ENCODE results near the gene DYSF.

Gene DYSF

DNA sequence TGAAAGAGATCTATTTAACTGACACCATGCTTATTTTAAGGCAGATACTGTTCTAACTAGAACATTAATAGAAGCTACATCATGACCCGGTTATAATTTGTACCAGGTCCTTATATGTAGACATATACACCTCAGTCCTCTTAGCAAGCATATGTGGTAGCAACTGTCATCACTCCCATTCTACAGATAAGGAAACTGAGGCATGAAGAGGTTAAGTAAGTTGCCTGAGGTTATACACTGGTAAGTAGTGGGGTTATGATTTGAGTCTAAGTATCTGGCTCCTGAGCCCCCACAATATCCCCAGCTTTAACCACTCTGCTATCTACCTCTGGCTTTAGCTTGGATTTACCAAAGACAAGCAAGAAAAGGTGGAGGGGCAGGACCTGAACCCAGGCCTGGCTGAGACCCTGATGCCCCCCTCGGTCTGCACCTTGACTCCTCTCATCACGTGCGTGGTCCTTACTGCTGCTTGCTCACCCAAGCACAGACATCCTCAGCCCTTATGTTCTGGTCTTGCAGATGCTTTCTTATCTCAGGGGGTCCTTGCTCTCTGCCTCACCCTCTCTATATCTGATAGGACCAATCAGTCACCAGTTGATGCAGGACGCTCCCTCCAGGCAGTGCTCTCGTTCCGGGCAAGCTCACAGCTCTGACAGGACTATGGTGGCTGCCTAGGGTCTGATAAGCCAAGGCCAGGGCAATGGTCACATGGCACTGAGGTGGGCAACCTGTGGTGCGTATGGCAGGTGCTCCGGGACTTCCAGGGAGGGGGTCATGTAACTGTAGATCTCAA, 4.0 kb downstream of the DYSF start:
- no peak for DNase-seq

DNA sequence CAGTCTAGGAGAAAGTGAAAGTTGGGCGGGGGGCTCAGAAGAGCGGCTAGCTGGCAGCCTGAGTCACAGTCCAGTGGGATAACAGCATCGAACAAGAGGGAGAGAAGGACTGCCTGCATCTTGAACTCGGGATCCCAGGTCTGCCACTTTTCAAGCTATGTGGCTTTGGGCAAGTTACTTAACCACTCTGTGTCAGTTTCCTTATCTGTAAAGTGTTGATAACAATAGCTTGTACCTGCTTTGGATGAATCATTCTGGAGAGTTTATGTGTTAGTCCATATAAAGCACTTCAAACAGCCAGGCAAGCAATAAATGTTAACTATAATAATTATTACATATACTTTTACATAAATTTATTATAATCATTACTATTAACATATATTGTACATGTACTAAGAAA, 4.6 kb downstream of the DYSF start:
- DNase-seq, result no peak

DNA sequence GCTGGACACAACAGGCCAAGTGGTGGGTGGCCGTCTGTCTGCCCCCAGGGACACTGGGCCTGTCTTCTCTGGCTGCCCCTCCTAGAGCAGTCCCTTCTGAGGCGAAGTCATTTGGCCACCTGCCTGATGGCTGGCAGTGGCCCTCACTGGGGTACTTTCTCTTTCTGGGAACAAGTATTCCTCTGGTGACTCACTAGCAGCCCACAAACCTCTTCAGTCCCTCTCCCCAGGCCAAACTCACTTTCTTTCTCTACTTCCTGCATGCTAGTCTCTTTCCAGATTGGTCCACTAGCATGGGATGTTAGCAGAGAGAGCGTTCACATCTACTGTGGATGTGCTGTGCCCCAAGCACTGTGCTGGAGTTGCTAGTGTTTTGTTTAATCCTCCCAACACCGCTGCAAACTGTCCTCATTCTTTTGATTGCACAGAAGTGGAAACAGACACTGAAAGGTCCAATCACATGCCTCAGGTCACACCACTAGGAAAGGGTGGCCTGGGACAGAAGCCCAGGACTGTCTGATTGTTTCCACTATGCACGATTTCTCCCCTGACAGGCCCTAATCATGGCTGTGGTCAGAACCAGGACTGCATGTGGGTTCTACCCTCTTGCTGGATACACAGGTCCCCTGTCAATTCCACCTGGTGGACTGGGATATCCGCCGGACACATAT, 5.2 kb downstream of the DYSF start:
- no peak for DNase-seq

DNA sequence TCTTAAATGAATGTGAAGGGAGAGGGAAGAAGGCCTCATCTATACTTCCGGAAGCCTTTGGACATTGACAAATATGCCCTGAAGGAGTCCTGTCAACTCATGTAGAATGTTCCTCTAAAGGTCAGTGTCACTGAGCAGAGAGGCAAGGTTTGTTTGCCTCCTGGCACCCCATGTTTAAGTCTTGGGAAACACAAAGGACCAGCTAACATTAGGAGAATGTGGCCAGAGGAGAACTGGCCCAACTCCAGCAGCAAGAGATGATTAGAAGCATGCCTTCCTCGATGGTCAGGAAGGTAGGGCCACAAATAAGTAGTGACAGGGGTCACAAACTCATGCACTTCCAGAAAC, 5.7 kb downstream of the DYSF start:
- DNase-seq, result no peak

DNA sequence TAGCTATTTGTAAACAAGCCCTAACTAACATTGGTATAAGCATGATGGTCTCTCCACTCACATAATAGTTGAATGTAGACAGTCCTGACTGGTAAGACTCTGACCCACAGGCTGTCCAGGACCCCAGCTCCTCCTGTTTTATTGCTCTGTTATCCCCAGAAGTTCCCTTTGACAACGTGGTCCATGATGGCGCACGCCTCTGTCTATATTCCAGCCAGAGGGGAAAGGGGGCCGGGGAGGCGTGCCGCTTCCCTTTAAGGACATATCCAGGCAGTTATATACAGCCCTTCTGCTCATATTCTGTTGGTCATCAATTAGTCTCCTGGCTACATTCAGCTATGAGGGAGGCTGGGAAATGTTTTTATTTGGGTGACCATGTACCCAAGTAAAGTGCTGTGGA, 6.7 kb downstream of the DYSF start:
- no peak for DNase-seq

DNA sequence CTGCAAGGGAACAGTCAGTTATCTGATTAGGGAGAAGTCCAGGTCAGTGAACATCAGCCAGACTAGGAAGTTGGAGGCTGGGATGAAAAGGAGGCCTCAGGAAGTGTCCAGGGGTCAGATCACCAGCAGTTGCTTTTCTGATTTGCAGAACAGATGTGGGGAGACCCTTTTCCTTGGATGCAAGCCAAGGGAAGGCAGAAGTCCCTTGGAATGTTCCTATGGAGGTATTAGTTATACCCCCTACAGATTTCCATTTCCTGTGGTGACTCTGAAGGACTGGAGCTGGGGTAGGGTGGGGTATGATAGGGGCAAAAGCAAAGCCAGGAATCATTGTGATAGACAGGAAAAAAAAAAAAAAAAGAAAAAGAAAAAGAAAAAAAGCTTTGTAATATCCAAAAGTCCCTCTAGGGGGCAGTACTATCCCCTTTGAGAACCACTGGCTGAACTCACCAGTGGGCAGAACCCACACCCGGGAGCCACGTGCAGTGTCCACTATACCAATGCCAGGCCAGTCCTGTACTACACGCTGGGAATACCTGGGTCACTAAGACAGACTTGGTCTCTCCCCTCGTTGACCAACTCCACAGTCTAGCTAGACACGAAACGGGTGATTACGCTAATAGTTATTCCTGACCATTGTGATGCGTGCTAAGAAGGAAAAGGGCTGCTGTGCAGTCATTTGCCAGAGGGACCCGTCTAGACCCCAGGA, 7.4 kb downstream of the DYSF start:
- DNase-seq, result no peak

DNA sequence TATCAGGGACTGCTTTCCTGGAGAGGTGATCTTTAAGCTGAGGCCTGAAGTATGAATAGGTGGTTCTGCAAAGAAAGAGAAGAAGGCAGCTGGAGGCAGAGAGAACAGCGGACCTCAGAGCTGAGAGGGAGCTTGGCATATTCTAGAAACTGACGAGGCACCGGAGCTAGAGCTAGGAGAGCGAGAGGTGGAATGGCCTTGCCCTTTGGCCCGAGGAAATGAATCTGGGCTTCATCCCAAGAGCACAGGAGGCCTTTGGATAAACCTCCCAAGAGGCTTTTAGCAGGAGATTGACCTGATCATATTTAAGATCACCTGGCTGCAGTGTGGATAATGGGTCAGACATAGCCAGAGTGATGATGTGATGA, 7.9 kb downstream of the DYSF start:
- DNase-seq, result no peak

DNA sequence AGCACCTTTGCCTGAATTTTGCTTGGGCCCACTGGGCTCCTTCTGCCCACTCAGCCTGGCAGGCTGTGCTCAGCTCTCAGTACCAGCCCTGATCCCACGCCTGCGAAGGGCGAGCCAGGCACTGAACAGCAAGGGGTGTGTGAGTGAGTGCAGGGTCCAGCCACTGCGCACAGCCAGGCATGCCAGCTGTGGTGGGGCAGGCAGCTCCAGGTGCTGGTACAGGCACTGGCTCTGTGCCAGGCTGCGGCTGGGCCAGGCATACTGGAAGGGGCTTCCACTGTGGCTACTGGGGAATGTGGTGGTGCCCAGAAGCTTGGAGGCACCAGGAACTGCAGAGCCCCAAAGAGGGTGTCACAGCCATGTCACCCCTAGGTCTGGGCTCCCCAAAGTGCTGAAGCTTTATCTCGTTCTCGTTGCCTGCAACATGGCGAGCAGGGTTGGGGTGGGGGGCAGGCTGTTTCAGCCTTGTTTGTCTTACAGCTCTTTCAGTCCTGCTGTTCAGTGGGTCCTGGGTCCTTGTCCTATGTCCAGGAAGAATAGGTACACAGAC, 8.8 kb downstream of the DYSF start:
- no peak for DNase-seq

DNA sequence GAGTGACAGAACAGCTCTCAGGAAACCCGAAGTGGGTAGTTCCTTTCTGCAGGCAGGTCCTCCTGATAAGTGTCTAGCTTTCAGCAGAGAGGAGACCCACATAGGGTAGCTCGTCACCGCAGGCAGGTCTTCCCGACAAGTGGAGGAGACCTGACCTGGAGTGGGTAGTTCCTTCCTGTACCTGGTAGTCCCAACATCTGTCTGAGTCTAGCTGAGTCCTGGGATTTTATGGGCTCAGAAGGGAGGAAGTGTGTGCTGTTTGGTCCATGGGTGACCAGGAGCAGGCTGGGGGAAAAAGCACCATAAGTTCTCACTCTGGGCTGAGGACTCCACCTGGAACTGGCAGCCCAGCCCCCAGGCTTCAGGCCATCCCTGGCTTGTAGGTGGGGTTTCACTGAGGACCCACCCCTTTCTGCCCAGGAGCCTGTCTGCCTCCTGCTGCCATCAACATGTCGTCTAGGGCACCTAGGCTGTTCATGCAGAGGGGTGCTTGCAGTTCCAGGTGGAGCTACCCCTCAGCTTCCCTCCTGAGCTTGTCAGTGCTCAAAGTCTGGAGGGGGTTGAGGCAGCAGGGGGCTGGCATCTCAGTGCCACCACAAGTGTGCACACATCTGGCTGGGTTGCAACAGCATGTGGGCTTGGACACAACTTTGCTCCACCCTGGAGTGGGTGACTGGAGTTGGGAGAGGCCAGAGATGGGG, 9.4 kb downstream of the DYSF start:
- DNase-seq, result no peak

DNA sequence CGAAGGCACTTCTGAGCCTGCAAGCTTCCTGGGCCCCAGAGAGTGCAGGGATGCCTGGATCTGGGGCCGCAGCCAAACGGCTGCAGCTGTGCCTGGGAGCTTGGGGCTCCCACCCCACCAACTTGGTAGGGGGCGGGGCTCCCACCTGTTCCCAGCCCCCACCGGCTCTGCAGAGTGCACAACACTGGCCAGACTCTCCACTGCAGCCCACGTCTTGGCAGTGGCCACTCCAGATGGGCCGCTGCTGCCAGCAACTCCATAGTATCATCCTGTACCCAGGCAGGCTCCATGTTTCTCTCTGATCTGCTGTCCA, 9.9 kb downstream of the DYSF start:
- no peak for DNase-seq

DNA sequence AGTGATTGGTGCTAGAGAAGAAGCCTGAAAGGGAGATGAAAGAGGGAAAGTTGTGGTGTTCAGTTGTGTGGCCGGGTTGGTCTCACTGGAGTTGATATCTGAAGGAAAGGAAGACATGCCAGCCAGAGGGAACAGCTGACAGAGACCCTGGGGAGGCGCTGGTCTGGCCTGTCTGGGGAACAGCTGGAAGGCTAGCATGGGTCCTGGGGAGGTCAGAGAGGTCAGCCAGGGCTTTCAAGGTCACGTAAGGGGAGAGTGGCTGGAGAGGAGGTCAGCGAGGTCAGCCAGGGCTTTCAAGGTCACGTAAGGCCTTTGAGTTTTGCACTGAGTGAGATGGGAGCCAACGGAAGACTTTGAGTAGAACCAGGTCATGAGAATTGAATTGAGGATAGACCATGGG, 11.0 kb downstream of the DYSF start:
- no peak for DNase-seq

DNA sequence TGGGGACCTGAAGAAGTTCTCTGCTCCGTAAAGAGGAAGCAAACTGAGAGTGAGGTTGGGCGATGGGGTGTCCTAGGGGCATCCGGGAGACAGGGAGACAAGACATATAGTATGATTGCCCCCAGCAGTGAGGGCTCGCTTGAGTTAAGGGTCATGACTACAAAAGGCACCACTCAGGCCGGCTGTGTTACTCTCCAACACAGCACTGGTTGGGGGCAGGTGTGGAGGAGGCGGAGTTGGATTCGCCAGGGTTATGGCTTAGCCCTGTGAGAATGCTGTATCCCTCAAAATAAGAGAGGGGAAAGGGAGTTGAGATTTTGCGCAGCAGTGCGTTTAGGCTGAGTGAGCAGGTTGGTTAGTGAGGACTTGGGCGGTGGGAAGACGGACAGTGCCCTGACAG, 12.0 kb downstream of the DYSF start:
- no peak for DNase-seq

DNA sequence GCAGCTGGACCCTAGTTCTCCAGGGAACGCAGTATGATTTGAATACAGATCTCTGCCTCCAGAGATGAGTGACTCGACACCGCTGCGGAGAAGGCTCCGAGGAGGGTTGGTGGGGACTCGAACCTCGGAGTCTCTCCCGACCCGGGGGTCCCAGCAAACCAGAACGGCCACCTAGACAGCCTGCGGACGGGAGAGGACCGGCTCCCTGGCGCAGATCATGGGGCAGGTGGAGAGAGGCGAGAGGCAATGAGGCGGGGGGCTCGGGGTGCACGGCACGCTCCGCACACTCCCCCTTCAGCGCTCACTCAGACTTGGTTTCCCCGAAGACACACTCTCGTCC, 12.6 kb downstream of the DYSF start:
- no peak for DNase-seq

DNA sequence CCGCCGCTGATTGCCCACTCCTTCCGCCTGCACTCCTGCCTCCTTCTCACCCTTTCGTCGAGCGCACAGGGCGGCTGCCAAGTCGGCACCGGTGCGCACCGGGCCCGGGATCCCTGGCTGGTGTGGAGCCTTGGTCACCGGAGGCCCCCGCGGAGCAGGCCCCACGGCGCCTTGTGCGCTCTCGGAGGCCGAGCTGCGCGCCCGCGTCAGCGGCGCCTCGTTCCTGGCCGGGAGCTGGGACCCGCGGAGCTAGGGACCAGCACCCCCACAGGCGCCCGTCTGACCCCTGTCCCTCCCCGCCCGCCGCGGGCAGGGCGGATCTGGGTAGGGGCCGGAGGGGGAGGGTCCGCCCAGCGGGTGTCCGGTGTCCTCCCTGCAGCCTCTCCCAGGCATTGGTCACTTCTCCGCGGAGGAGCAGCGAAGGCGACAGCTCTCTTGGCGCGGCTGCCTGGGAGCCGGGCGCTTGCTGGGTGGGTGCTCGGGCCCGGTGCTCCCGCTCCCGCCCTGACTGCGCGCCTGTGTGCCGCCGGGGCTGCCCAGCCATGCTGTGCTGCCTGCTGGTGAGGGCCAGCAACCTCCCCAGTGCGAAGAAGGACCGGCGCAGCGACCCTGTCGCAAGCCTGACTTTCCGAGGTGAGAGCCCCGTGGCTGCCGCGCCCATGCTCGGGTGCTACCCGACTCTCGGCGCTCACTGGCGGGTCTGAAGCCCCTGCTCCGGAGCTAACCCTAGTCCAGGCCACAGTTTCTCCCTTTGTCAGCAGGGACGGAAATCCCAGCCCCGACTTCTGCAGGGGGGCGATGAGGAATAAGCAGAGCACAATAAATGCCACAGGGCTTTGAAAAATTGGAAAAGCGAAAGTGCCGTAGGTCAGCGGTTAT, 13.2 kb downstream of the DYSF start:
- no peak for DNase-seq

DNA sequence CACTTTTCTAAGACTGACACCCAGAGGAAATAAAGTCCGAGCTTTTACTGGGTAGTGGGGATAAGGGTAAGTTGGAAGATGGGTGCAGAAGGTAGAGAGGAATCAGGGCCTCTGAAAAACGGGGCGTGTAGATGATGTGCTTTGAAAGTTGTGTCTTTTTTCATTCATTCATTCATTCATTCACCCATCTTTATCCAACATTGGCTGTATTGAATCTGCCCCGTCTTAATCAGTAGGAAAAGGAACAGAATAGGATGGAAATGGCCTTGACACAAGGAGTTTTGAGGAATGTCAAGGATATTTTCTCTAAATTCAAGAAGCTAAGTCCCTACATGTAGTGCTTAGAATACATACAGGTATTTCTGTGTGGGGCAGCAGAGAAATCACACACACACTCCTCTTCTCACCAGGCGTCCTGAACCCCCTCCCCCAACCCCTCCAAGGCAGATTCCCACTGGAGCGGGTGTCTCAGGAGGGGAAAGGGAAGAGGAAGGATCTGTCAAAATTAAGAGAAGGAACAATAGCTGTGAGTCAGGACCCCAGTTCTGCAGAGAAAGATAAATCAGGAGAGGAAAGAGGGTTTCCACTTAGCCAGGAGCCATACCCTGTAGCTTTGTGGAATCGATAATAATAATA, 13.9 kb downstream of the DYSF start:
- DNase-seq, result no peak

DNA sequence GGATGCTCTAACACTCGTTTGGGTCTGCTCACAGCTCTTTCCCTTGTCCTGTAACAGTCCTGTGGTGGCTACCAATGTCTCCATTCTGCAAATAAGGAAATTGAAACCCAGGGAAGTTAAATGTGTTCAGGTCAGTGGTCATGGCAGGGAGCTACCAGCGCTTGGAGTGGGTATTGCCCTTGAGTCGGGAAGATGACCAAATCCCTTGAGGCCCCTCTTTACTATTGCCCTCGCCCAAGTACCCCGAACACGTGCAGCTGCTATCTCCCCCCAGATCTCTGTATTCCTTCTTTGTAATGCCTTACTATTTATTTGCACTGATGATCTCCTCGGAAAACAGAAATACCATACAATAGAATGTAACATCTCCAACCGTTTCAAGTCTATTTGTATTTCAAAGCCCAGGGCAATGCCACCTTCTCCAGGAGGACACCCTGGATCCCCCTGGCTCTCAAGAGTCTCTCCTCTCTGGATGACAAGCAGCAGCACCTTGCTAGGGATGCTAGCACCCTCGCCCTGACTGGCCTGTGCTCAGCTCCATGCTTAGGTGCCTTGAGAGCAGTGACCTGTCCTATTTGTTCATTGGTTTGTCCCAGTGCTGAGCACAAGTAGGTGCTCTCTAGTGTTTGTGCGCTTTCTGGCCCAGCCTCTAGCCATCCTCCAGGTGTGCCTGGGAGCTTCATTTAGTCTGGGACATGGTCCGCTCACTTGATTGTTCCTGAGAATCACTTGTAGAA, 15.1 kb downstream of the DYSF start:
- DNase-seq, result no peak

DNA sequence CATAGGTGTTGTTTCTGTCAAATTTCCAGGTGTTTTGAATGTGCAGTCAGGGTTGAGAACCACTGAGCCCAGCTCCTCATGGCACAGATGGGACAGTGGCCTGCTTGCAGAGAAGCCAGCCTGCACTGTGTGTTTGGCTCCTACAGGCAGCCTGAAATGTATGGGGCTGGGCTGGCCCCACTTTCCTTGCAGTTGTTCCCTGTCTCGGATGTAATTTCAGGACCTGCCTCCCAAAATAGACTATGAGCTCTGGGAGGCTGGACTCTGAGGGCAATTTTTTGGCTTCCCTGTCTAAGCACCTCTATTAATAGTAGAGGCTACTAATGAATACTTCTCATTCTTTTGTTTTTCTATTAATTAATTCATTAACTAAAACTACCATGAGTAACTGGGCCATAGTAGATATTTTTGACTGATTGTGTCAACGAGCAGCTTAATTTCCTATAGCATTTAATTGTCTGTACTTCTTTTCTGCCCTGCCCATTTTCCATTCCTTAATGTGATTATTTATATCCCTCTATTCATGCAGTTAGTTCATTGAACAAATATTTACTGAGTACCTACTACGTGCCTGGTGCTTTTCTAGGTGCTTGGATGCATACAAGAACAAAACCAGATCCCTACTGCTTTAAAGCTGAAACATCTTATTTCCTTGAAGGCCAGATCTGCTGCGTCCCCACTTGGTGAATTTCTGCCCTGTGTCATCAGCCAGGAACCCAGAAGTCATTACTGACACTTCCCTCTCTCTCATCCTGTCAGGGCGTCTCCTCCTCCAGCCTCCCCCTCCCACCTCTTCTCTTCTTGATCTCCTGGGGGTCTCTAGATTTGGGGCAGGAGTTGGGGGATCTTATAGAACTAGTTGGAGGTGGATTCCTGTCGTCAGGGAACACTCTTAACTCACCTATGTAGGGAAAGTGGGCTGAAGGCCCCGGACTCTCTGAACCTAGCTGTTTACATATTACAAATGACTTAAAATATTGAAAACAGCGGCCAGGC, 16.3 kb downstream of the DYSF start:
- no peak for DNase-seq

DNA sequence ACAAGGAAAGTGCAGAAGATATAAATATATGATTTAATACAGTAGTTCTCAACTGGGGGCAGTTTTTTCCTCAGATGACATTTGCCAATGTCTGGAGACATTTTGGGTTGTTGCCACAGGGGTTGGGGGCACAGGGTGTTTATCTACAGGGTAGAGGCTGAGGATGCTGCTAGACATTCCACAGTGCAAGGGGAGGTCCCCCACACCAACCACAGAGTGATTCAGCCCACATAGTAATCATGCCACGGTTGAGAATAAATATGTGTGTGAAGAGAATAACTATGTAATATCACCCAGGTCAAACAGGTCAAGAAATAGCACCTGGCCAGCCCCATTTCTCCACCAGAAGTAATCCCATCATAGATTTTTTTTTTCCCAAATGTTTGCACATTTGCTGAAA, 17.9 kb downstream of the DYSF start:
- no peak for DNase-seq

DNA sequence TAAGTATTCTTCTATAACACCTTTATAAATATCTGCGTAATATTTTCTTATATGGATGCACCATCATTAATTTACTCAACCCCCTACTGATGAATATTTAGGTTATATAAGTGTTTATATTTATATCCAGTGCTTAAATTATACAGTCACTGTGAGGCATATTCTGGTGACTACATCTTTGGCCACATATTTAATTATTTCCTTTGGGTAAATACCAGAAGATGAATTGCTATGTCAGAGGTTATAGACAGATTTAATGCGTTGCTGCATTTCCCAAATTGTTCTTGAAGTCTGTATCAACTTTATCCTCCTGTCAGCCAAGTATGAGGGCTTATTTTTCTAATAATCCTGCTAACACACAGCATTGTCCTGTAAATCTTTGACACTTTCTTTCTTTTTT, 18.7 kb downstream of the DYSF start:
- DNase-seq, result no peak

DNA sequence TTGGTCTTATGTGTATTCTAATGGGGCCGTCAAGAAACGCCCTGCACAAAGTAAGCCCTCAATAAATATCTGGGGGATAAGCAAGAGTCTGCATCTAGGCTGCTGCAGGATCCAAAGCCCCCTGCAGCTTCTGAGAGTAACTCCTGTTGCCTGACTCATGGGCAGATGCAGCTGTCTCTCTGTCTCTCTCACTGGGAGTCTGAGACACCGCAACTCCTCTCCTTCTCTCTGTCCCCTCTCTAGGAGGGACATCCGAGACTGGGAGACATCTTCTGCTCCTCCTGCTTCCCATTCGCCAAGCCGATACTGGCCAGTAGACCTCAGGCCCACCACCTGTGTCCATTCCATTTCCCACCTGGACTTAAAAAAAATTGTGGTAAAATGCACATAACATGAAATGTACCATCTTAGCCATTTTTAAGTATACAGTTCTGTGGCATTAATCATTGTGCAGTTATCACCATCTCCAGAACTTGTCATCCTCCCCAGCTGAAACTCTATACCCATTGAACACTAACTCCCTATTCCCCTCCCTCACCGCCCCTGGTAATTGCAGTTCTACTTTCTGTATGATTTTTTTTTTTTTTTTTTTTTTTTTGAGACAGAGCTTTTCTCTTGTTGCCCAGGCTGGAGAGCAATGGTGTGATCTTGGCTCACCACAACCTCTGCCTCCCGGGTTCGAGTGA, 20.1 kb downstream of the DYSF start:
- no peak for DNase-seq

All from activated effector memory CD4-positive, alpha-beta T cell treated with Interleukin-2 at 50 U/mL for 16 hours (primary cell).